HepG2 (cell line): ENCODE results near the gene KIFAP3. TPM values are rescaled to one million over a fixed set of nuclear protein-coding genes. Genes with fewer than 3 reads are reported as not detected.

Experiments used
- ATAC-seq: fragments of 200-7000 bp; cut with Tn5 transposase; 3 replicates; pipeline ENCODE4 v1.9.1; 2020; ENCODE audit warnings: mild to moderate bottlenecking, moderate library complexity
- BruUV-seq: library from RNA; stranded (reverse); fragments of 400-500 nt; replicated peaks from 2 replicates; lab custom pipeline; 2021; lab: Mats Ljungman, UMichigan
- CTCF ChIA-PET: fragments of 300-600 bp; formaldehyde crosslinking; extraction: SDS; loops from one replicate; lab custom pipeline; 2021; ENCODE audit warnings: low total read pairs, inconsistent platforms, low intra/inter-chr PET ratio; lab: Yijun Ruan, JAX
- POLR2A ChIA-PET: fragments of 350-600 bp; sonication (Branson Sonifier 250); formaldehyde crosslinking; loops from one replicate; lab custom pipeline; 2020; ENCODE audit warnings: antibody characterized with exemption, inconsistent platforms; lab: Yijun Ruan, JAX
- DNase-seq: peaks from one replicate; pipeline ENCODE4 v3.0.0-alpha.2; 2015; ENCODE audit warnings: low spot score
- FAIRE-seq: peaks from 3 replicates; lab custom pipeline; 2011; peaks lifted over from hg19 to GRCh38; lab: Jason Lieb, UNC
- H2AFZ ChIP-seq: one replicate; pipeline ENCODE4 v1.6.1; 2011; ENCODE audit warnings: low read length, inconsistent platforms
- H3K27ac ChIP-seq: fragments of 300-600 bp; 3 replicates; pipeline ENCODE4 v1.8.0; 2011; ENCODE audit warnings: mixed run types, mild to moderate bottlenecking, mixed read lengths, low read length, inconsistent platforms; ENCODE audit not compliant: insufficient read depth; ENCODE audit errors: extremely low read length
- H3K27me3 ChIP-seq, 2 experiments: fragments of 200-600 bp in 1 of 2; 2 replicates in 1 of 2; 3 replicates in 1 of 2; pipeline versions ENCODE4 v1.6.0 to v1.8.0; 2011; ENCODE audit warnings: low read length in 2 of 2, mild to moderate bottlenecking in 2 of 2, moderate library complexity in 2 of 2, inconsistent platforms in 1 of 2; ENCODE audit not compliant: insufficient read depth in 2 of 2, control insufficient read depth in 1 of 2
- H3K36me3 ChIP-seq, 2 experiments: fragments of 200-600 bp in 1 of 2; replicated peaks in 1 of 2; 2 replicates in 1 of 2; 3 replicates in 1 of 2; pipeline versions ENCODE4 v1.5.1 to v1.8.0; 2011; ENCODE audit warnings: low read length in 2 of 2, inconsistent platforms in 1 of 2; ENCODE audit not compliant: insufficient read depth in 2 of 2, control insufficient read depth in 1 of 2
- H3K4me1 ChIP-seq: 2 replicates; pipeline ENCODE4 v1.5.1; 2012; ENCODE audit warnings: low read length, inconsistent platforms; ENCODE audit not compliant: insufficient read depth
- H3K4me2 ChIP-seq: 2 replicates; pipeline ENCODE4 v1.6.0; 2011; ENCODE audit warnings: low read depth, low read length, inconsistent platforms
- H3K4me3 ChIP-seq, 3 experiments: fragments of 200-600 bp in 1 of 3; sonication (generic), shearing (Covaris generic) in 1 of 3; replicated peaks in 1 of 3; 2 replicates each; pipeline ENCODE4 v1.5.1; 2011 to 2016; ENCODE audit warnings: low read length in 3 of 3, inconsistent platforms in 2 of 3, low read depth in 2 of 3, mild to moderate bottlenecking in 2 of 3, control low read depth in 1 of 3, mixed read lengths in 1 of 3; ENCODE audit not compliant: insufficient read depth in 1 of 3
- H3K79me2 ChIP-seq: one replicate; pipeline ENCODE4 v1.6.1; 2011; ENCODE audit warnings: low read length, inconsistent platforms; ENCODE audit not compliant: insufficient read depth
- H3K9ac ChIP-seq: 2 replicates; pipeline ENCODE4 v1.6.0; 2011; ENCODE audit warnings: mild to moderate bottlenecking, low read depth, low read length, inconsistent platforms; ENCODE audit not compliant: insufficient read depth
- H3K9me3 ChIP-seq: 2 replicates; pipeline ENCODE4 v1.5.1; 2012; ENCODE audit warnings: mild to moderate bottlenecking, low read length
- H4K20me1 ChIP-seq: 2 replicates; pipeline ENCODE4 v1.6.0; 2011; ENCODE audit warnings: inconsistent platforms, mild to moderate bottlenecking, low read length, moderate library complexity; ENCODE audit not compliant: insufficient read depth
- MAFK ChIP-seq, 2 experiments: IDR thresholded peaks in 1 of 2; conservative IDR thresholded peaks in 1 of 2; 2 replicates each; pipeline ENCODE4 v1.6.1; 2011; ENCODE audit warnings: improper control_type of control experiment in 2 of 2, low read length in 2 of 2
- PHB2 ChIP-seq: fragments of 450-650 bp; IDR thresholded peaks from 2 replicates; pipeline ENCODE4 v1.6.1; 2018; ENCODE audit not compliant: partially characterized antibody
- ZNF317 ChIP-seq: sonication (generic); formaldehyde crosslinking; IDR thresholded peaks from 2 replicates; pipeline ENCODE4 v1.5.0; 2020; ENCODE audit warnings: mild to moderate bottlenecking, missing genetic modification reagents
- WGBS: methylation state at CpG from one replicate; pipeline ENCODE4 v1.1.6; 2017; ENCODE audit warnings: low lambda C conversion rate; 5-methylcytosine and 5-hydroxymethylcytosine counted together
- in situ Hi-C: cut with HindIII; loops from 2 replicates; pipeline ENCODE4 v1.10.0; 2017; ENCODE audit warnings: low pct_unique_long_range_greater_than_20kb; ENCODE audit not compliant: extremely low pct_ligation_motif_present
- intact Hi-C: fragments of 100-400 bp; cut with micrococcal nuclease; formaldehyde crosslinking; loops from one replicate; pipeline ENCODE4 v1.10.0; 2022; ENCODE audit not compliant: unreplicated experiment
- polyA plus RNA-seq, 8 experiments: library from polyadenylated mRNA; depleted of rRNA in 3 of 8; stranded (reverse) in 7 of 8; unstranded in 1 of 8; fragments of >200 nt; fragmentation: Illumina TruSeq in 4 of 8; extraction: Trizol in 4 of 8; gene quantifications; 2 replicates each; pipeline versions ENCODE4 v1.2.1 to v1.2.3, GENCODE V29; 2011 to 2016; ENCODE audit warnings: low read depth in 4 of 8, missing spikeins in 1 of 8, mixed read lengths in 1 of 8; ENCODE audit not compliant: insufficient read depth in 1 of 8
- total RNA-seq, 5 experiments: library from RNA; depleted of rRNA; stranded (reverse); fragments of >200 nt; fragmentation: Illumina TruSeq; extraction: Trizol; gene quantifications; 2 replicates each; pipeline ENCODE4 v1.2.3, GENCODE V29; 2016; ENCODE audit warnings: low read depth in 1 of 5
- TF ChIP-seq, protein P1 (sequence below): sonication (generic); formaldehyde crosslinking; IDR thresholded peaks from 2 replicates; pipeline ENCODE4 v1.5.0; 2020; ENCODE audit warnings: missing genetic modification reagents

KIFAP3 gene
- total and polyA plus RNA-seq, 2 of the 13 experiments (the other 11 are each of a cell fraction or from before 2014, with no cell fraction given) = 3.4 to 10.0 TPM

DNA sequence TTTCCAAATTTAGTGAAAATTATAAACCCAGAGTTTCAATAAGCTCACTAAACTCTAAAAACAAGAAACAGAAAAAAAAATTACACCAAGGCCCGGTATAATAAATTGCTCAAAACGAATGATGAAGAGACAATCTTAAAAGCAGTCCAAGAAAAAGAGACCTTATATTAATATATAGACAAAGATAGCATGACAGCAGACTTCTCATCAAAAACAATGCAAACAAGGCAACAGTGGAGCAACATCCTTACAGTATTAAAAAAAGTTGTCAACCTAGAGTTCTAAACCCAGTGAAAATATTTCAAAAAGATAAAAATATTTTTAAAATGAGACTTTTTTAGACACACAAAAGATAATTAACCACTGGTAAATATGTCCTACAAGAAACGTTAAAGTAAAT is 46.7 kb downstream of the KIFAP3 start:
- Histone ChIP-seq H4K20me1 (no peaks in the 10 kb centered on the region), H3K27ac (no peak overlapping the region), H3K9me3 (peaks cover 8% of the 10 kb centered on the region), H3K9ac (no peak overlapping the region), H3K27me3 (no peaks in the 10 kb centered on the region), H3K4me3 (no peak overlapping the region), H2AFZ (no peak overlapping the region), H3K4me1 (no peaks in the 10 kb centered on the region), H3K79me2 (no peaks in the 10 kb centered on the region)
- in situ Hi-C loops = no loop called here
- no peak for ATAC-seq
- intact Hi-C loops = no loop called here
- DNase-seq = no peak
- ChIA-PET CTCF (no interaction called here), POLR2A (no interaction called here)
- peak; percentile 98 for TF ChIP-seq ZNF317
- TF ChIP-seq, protein P1, sequence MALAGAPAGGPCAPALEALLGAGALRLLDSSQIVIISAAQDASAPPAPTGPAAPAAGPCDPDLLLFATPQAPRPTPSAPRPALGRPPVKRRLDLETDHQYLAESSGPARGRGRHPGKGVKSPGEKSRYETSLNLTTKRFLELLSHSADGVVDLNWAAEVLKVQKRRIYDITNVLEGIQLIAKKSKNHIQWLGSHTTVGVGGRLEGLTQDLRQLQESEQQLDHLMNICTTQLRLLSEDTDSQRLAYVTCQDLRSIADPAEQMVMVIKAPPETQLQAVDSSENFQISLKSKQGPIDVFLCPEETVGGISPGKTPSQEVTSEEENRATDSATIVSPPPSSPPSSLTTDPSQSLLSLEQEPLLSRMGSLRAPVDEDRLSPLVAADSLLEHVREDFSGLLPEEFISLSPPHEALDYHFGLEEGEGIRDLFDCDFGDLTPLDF (CRISPR knock-in tag) = no peak
- TF ChIP-seq, all 625 proteins: peak for 1
- no TSS peak for BruUV-seq
- Histone ChIP-seq H3K36me3 (no peaks in the 10 kb centered on the region), H3K4me2 (no peak overlapping the region)
- 45% methylated on average over 3 of the region's 3 CpGs for WGBS
- FAIRE-seq = no peak

- Histone ChIP-seq H4K20me1 (no peaks in the 10 kb centered on the region), H3K27me3 (no peaks in the 10 kb centered on the region), H3K79me2 (no peaks in the 10 kb centered on the region), H3K9ac (no peak overlapping the region), H3K4me3 (no peak overlapping the region), H3K4me1 (peaks cover 8% of the 10 kb centered on the region; the same call in 1 of the 2 replicates), H3K36me3 (no peaks in the 10 kb centered on the region), H2AFZ (no peak overlapping the region), H3K9me3 (peaks cover 5% of the 10 kb centered on the region; the same call in 1 of the 2 replicates), H3K27ac (no peak overlapping the region), H3K4me2 (no peak overlapping the region)
- FAIRE-seq = no peak
- in situ Hi-C loops (no loop called here), intact Hi-C loops (no loop called here)
- peak in 1 of 2 experiments; percentile 29; a peak in 1 of 4 replicates for TF ChIP-seq MAFK (conservative IDR thresholded peaks at IDR 0.05 in 1 of 2, IDR thresholded peaks at IDR 0.05 in 1 of 2; ENCODE audit: low read length in 2 of 2)
- TF ChIP-seq PHB2 = no peak
- no peak for ATAC-seq
- ChIA-PET POLR2A (no interaction called here), CTCF (no interaction called here)
- 52% methylated on average over 2 of the region's 2 CpGs for WGBS
- DNase-seq = no peak
- BruUV-seq = no TSS peak
Observed at GRCh38 chr1:170020859-170021258, 53.6 kb downstream of the KIFAP3 start.
